Karpas-422 (cell line): ENCODE results near the gene OR5AP2. TPM values are rescaled to one million over a fixed set of nuclear protein-coding genes. Genes with fewer than 3 reads are reported as not detected.
"Not testable (repeated sequence)": the region's sequence is repeated elsewhere in the genome, so short reads cannot be mapped to it uniquely, and the experiment has no call there.

Source experiments
- DNase-seq: peaks from one replicate; pipeline ENCODE4 v3.0.0-alpha.2; 2015
- H2AFZ ChIP-seq: fragments of 200-600 bp; sonication (generic); 2 replicates; pipeline ENCODE4 v1.6.1; 2014; ENCODE audit warnings: antibody characterized with exemption, low read length, mixed read lengths
- H3K27ac ChIP-seq: fragments of 200-600 bp; sonication (generic); 2 replicates; pipeline ENCODE4 v1.5.1; 2014; ENCODE audit warnings: mild to moderate bottlenecking, low read length, moderate library complexity
- H3K27me3 ChIP-seq: fragments of 200-600 bp; sonication (generic); 2 replicates; pipeline ENCODE4 v1.6.1; 2014; ENCODE audit warnings: low read length, mixed read lengths
- H3K36me3 ChIP-seq: fragments of 200-600 bp; sonication (generic); 2 replicates; pipeline ENCODE4 v1.6.1; 2014; ENCODE audit warnings: low read length, mixed read lengths; ENCODE audit not compliant: insufficient read depth
- H3K4me1 ChIP-seq: fragments of 200-600 bp; sonication (generic); 2 replicates; pipeline ENCODE4 v1.6.1; 2014; ENCODE audit warnings: mild to moderate bottlenecking, low read length, mixed read lengths
- H3K4me2 ChIP-seq: fragments of 200-600 bp; sonication (generic); 2 replicates; pipeline ENCODE4 v1.6.1; 2014; ENCODE audit warnings: low read length, low read depth, mild to moderate bottlenecking; ENCODE audit not compliant: poor library complexity, severe bottlenecking
- H3K4me3 ChIP-seq: fragments of 200-600 bp; sonication (generic); 2 replicates; pipeline ENCODE4 v1.5.1; 2014; ENCODE audit warnings: mild to moderate bottlenecking, antibody characterized with exemption, low read length, mixed read lengths
- H3K79me2 ChIP-seq: fragments of 200-600 bp; sonication (generic); 2 replicates; pipeline ENCODE4 v1.6.1; 2014; ENCODE audit warnings: mild to moderate bottlenecking, low read length, mixed read lengths
- H3K9ac ChIP-seq: fragments of 200-600 bp; sonication (generic); 2 replicates; pipeline ENCODE4 v1.6.0; 2014; ENCODE audit warnings: low read length
- H3K9me2 ChIP-seq: fragments of 200-600 bp; sonication (generic), shearing (Covaris generic); replicated peaks from 2 replicates; pipeline ENCODE4 v1.6.0; 2014; ENCODE audit warnings: mild to moderate bottlenecking, low read length, moderate library complexity; ENCODE audit not compliant: insufficient read depth
- H3K9me3 ChIP-seq: fragments of 300-700, 200-600 bp; sonication (generic); 2 replicates; pipeline ENCODE4 v1.6.1; 2014; ENCODE audit warnings: low read length, mixed read lengths
- H4K20me1 ChIP-seq: fragments of 200-600 bp; sonication (generic); 2 replicates; pipeline ENCODE4 v1.6.1; 2014; ENCODE audit warnings: mild to moderate bottlenecking, antibody characterized with exemption, low read length, low read depth; ENCODE audit not compliant: insufficient read depth
- small RNA-seq: library from RNA; depleted of rRNA; stranded (forward); fragments of <200 nt; gene quantifications from one replicate; pipeline ENCODE3, GENCODE V24; 2014
- total RNA-seq: library from RNA; depleted of rRNA; stranded (reverse); fragments of >200 nt; shearing (Covaris generic); gene quantifications from 2 replicates; pipeline ENCODE4 v1.2.3, GENCODE V29; 2014; ENCODE audit warnings: low replicate concordance; rRNA removed

The OR5AP2 gene
- total RNA-seq, 1 experiment from 2014 or later: not detected

DNA sequence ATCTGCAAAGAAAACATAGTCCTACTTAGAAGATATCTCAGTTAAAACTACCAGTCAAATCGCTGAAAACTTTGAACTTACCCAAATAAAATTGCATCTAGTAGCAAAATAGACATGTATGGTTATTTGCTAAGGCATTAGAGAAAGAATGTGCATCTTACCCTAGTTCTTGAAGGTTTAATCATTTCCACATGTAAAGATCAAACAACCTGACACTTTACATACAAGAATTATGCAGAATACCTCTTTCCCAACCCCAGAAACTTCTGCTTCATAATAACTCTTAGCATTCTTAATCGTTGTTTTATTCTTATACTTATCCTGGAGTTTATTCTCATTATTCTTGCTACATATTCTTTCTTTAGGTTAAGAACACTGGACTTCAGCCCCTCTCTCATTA lies 9.9 kb downstream of the OR5AP2 start:
- Histone ChIP-seq H3K79me2 (no peaks in the 10 kb centered on the region), H3K9me2 (no peaks in the 10 kb centered on the region; the same call in 1 of the 2 replicates), H3K27me3 (no peaks in the 10 kb centered on the region), H3K4me1 (no peaks in the 10 kb centered on the region), H3K4me2 (no peak overlapping the region), H2AFZ (no peak overlapping the region), H3K4me3 (no peak overlapping the region), H3K27ac (no peak overlapping the region), H3K9me3 (no peaks in the 10 kb centered on the region; the same call in 1 of the 2 replicates), H3K9ac (no peak overlapping the region), H3K36me3 (no peaks in the 10 kb centered on the region), H4K20me1 (no peaks in the 10 kb centered on the region)
- no peak for DNase-seq

DNA sequence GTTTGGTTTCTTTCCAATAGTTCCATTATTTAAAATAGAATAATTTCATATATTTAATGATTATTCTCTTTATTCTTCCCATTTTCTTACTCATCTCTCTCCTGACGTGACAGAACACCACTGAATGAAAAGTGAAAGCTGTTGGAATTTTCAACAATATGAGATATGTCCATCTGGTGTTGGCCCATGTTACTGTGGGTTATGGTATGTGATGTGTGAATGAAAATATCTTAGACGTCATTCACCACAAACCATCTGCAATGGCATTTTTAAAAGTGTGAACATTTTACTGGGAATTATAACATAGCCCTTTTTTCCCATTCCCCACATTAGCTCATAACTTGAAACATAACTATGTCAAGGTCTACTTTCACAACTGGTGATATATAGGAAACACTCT lies 16.3 kb downstream of the OR5AP2 start:
- no peak overlapping the region for H3K4me3 ChIP-seq
- no peak overlapping the region for H3K9ac ChIP-seq
- DNase-seq: no peak
- H3K36me3 ChIP-seq: no peaks in the 10 kb centered on the region
- no peaks in the 10 kb centered on the region for H4K20me1 ChIP-seq
- no peak overlapping the region for H3K4me2 ChIP-seq
- H3K9me3 ChIP-seq: no peaks in the 10 kb centered on the region
- no peaks in the 10 kb centered on the region for H3K9me2 ChIP-seq
- no peaks in the 10 kb centered on the region for H3K79me2 ChIP-seq
- no peaks in the 10 kb centered on the region for H3K27me3 ChIP-seq
- no peak overlapping the region for H2AFZ ChIP-seq
- no peaks in the 10 kb centered on the region for H3K4me1 ChIP-seq
- no peak overlapping the region for H3K27ac ChIP-seq

DNA sequence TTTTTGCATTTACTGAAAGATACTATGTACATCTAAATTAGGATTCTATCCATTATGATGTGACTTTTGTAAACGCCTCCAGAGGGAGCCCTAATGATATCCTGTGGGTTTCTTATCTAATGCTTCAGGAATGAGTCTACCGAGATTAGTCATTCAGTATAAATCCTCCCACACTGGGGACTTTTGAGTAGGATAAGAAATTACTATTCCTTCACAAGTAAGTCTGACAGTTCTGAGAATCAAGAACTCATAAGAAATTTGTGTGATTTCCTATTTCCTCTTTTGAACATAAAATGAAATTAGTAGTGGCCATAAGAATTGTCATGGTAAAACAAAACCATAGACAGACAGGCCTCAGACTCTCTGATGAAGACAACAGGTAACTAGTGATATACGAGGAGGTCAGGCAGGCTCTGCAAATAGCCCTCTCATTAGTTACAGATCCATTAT lies 17.6 kb downstream of the OR5AP2 start:
- Histone ChIP-seq H3K79me2 (no peaks in the 10 kb centered on the region), H3K36me3 (no peaks in the 10 kb centered on the region), H3K27ac (no peak overlapping the region), H4K20me1 (no peaks in the 10 kb centered on the region), H3K9me2 (no peaks in the 10 kb centered on the region), H3K9me3 (no peaks in the 10 kb centered on the region), H2AFZ (no peak overlapping the region), H3K9ac (no peak overlapping the region), H3K4me3 (no peak overlapping the region), H3K27me3 (no peaks in the 10 kb centered on the region), H3K4me2 (no peak overlapping the region), H3K4me1 (no peaks in the 10 kb centered on the region)
- peak; percentile 59 for DNase-seq

DNA sequence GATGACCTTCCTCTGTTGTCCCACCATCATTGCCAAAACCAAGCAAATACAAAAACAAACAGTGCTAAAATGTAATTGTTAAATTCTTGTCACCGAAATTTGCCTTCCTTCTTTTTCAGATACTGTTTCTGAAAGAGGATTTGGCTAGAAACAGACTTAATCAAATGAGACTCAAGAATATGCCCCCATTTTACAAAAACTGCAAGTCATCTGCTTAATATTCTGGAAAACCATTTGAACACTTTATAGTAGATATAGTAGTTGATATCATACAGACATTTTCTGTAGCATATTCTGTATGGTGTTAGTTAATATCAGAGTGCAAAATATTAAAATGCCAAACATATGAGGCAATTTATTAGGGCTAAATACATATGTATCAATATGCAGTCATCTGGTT lies 31.1 kb downstream of the OR5AP2 start:
- Histone ChIP-seq H3K27ac (no peak overlapping the region), H3K79me2 (no peaks in the 10 kb centered on the region), H3K9me2 (no peaks in the 10 kb centered on the region), H4K20me1 (no peaks in the 10 kb centered on the region), H3K27me3 (no peaks in the 10 kb centered on the region), H3K9me3 (no peaks in the 10 kb centered on the region; the same call in 1 of the 2 replicates), H3K4me1 (no peaks in the 10 kb centered on the region), H3K9ac (no peak overlapping the region), H3K4me2 (no peak overlapping the region), H3K36me3 (no peaks in the 10 kb centered on the region), H3K4me3 (no peak overlapping the region), H2AFZ (no peak overlapping the region)
- no peak for DNase-seq

DNA sequence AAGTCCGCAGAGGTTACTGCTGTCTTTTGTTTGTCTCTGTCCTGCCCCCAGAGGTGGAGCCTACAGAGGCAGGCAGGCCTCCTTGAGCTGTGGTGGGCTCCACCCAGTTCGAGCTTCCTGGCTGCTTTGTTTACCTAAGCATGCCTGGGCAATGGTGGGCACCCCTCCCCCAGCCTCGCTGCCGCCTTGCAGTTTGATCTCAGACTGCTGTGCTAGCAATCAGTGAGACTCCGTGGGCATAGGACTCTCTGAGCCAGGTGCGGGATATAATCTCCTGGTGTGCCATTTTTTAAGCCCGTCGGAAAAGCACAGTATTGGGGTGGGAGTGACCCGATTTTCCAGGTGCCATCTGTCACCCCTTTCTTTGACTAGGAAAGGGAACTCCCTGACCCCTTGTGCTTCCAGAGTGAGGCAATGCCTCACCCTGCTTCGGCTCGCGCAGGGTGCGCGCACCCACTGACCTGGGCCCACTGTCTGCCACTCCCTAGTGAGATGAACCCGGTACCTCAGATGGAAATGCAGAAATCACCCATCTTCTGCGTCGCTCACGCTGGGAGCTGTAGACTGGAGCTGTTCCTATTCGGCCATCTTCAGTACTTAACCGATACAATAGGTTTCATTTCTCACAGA lies 50.0 kb downstream of the OR5AP2 start:
- H3K79me2 ChIP-seq, H3K36me3 ChIP-seq: not testable (repeated sequence)

More for the DNA sequence above, 50.0 kb downstream of the OR5AP2 start:
- not testable (repeated sequence) for H3K27ac ChIP-seq, H3K9me2 ChIP-seq, H2AFZ ChIP-seq, H3K9ac ChIP-seq, H3K4me3 ChIP-seq, H3K27me3 ChIP-seq, H4K20me1 ChIP-seq, H3K4me1 ChIP-seq, DNase-seq, H3K4me2 ChIP-seq
- H3K9me3 ChIP-seq: peaks cover 11% of the 10 kb centered on the region

Small RNA genes lying within 50 kb of the gene (small RNA-seq; reads per million reads assigned to genes)
- not detected for gene AP004245.1

Other genes starting within 250 kb of the OR5AP2 start
- not detected in 2 replicates for gene OR5AL1, start 229.7 kb downstream of the OR5AP2 start, total RNA-seq
- gene OR5M3, start 169.1 kb downstream of the OR5AP2 start, total RNA-seq: not detected in 2 replicates
- not detected in 2 replicates for gene OR5M8, start 151.1 kb downstream of the OR5AP2 start, total RNA-seq
- not detected in 2 replicates for gene OR5M11, start 99.2 kb downstream of the OR5AP2 start, total RNA-seq
- gene OR5M10, start 64.7 kb downstream of the OR5AP2 start, total RNA-seq: not detected in 2 replicates
- gene OR5M1, start 27.6 kb downstream of the OR5AP2 start, total RNA-seq: not detected in 2 replicates
- gene OR5AR1, start 21.2 kb upstream of the OR5AP2 start, total RNA-seq: not detected in 2 replicates
- not detected in 2 replicates for gene OR9G1, start 56.7 kb upstream of the OR5AP2 start, total RNA-seq
- not detected in 2 replicates for gene OR9G4, start 106.3 kb upstream of the OR5AP2 start, total RNA-seq